ENCODE measurements around the gene KCND3.

KCND3 gene

DNA sequence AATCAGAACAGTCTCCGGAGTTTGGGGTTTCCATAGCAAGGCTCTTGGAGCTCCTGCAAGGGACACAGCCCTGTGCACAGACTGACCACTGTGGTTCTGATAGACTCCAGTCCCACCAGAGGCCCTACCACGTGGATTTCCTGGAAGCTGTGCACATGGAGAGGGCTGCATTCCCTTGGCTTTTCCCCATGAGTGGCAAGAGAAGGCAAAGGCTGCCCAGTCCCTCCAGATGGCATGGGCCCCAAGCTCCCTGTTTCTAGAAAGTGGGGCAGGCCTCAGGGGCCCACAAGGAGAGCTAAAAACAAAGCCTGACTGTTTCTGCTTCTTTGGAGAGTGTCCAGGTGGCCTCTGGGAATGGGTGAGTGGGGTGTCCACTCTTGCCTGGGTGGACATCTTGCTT, 146.3 kb downstream of the KCND3 start:
- no peak for DNase-seq (ENCODE audit: low read depth)

DNA sequence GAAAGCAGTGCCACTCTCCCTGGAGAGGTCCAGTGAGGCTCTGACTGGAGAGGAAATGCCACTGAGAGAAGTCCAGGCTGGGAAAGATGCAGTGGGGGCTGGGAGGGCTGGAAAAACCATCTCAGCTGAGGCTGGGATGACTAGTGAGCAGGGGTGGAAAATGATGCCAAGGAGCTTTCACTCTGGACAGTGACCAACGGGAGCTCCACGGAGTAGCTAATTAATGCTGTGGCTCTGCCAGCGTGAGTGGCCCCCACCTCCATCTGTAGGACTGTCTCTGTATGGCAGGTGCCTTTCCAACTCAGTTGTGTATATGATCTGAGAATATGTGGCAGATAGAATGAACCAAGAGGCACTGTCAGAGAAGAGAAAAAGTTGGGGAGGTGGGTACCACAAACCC, 147.1 kb downstream of the KCND3 start:
- DNase-seq (ENCODE audit: low read depth), result no peak

DNA sequence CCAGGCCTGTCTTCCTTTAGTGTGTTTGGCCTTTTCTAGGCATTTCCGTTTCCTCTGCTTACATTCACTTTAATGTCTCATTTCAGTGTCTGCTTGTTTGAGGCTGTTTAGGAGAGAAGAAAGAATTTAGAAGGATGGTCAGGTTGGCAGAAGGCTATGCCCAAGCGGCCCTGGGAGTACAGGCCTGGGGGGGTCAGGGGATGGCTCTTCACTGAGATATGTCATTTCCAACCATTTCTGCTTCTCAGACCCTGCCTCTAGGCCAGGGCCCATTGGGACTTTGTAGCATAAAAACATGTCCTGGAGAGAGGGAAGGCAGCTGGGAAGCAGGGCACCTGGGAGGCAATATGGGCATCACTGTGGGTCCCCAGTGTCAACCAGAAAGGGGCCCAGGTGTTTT, 147.7 kb downstream of the KCND3 start:
- DNase-seq (ENCODE audit: low read depth), result no peak

DNA sequence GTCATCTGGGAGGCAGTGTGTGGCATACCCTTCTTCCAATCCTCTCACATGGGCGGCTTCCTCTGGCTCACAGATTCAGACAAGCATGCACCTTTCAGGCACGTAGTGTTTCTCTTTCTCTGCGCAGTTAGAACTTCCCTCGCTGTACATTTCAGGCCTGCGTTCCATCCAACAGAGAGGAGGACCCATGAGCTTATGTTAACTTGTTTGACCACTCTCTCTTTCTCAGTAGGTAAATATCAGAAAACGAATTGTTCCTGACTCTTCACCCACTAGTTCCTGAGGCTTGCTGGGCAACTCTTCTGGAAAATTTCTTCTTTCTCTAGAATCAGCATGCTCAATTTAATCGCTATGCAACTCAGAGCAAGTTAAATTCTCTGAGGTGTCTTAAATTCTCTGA, 148.3 kb downstream of the KCND3 start:
- no peak for DNase-seq (ENCODE audit: low read depth)

DNA sequence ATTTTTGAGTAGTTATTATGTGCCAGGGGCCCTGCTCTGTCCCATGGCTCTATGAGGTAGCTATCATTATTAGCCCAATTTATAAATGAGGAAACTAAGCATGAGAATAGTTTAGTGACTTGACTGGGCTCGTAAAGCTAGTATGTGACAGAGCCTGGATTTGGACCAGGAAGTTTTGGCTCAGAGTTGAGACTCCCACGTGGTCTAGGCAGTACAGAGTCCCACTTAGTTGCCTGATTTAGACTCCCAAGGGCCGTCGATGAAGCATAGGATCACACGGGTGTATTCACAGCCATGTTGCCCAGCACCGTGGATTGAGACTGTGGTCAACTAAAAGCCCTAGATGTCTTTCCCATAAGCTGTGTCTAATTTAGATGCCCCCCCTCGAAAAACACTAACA, 152.1 kb downstream of the KCND3 start:
- DNase-seq (ENCODE audit: low read depth), result no peak

DNA sequence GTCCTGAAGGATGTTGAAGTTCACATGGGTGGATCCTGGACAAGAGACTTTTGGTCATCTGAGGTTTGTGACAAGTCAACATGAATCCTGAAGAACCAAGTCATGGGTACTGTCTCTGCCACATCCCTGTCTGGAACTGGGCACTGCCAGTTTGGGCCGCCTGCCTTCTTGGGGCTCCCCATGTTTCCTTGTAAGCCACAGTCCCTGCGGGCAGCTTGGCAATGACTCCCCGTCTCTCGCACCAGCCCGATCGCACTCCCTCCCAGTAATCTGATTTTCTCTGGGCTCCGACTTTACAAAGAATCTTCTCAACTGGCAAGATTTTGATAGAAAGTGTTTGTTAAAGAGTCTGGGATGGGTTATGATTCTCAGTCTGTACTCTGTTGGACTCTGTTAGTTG, 153.4 kb downstream of the KCND3 start:
- no peak for DNase-seq (ENCODE audit: low read depth)

DNA sequence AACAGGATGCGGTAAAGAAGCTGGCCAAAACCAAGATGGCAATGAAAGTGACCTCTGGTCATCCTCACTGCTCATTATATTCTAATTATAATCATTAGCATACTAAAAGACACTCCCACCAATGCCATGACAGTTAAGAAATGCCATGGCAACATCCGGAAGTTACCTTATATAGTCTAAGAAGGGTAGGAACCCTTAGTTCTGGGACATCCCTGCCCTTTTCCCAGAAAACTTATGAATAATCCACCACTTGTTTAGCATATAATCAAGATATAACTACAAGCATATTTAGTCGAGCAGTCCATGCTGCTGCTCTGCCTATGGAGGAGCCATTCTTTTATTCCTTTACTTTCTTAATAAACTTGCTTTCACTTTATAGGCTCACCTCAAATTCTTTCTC, 154.0 kb downstream of the KCND3 start:
- no peak for DNase-seq (ENCODE audit: low read depth)

DNA sequence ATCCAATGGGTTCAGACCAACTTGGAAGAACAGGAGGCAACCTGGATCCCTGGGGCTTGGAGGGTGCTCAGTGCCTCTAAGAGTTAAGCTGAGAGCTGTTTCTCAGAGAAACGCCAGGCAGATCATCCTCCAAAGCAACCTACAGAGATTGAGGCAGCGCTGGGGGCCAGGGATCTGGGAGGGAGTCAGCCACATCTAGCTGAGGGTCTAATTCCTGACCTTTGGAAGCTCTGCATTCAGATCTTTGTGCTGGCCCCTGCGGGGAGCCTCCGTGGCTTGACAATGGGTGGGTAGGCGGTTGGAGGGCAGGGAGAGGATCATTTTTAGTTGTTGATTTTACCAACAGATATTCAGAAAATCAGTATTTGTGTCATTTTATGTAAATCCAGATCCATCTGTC, 154.5 kb downstream of the KCND3 start:
- DNase-seq (ENCODE audit: low read depth), result no peak

DNA sequence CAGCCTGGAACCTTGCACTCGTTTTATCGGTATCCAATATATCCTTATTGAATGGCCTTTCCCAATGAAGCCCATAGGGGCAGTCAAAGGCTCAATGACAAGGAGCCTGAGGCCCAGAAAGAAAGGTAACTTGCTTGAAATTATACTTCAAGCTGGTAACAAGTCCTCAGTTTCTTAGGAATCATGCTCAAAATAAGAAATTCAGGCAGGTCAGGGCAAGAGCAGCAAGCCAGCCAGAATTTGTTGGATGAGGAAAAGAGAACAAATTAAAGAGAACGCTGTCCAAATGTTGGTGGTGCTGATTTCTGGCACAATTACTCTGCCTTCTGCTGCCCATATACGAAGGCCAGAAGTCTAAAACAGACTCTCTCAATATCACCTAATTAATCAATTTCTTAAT, 156.1 kb downstream of the KCND3 start:
- DNase-seq (ENCODE audit: low read depth), result no peak

DNA sequence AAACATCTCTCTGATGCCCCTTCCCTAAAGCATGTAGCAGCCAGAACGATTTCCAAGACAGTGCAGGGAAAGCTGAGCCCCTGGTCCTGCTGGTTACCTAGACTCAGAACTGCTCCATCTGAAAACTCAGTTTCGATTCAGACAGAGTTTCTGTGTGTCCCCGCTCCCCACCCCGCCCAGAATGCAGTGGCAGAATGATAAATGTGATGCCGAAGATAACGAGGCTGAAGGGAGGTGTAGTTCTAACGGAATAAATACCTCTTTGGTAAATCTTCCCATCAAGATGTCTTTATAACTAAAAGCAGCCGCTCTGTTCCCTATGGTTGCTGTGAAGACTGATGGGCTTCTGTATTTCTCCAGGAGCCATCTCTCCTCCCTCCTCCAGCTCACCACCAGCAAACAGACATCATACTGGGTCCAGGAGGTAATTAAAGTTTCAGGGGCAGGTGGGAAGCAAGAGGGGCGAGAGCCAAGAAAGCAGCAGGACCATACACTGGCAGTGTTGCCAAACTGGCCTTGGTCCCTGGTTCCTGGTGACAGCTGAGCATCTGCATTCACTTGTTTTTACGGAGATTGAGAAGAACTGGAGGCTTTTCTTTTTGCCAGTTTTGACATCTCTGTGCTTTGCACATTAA, 156.8 kb downstream of the KCND3 start:
- no peak for DNase-seq (ENCODE audit: low read depth)

DNA sequence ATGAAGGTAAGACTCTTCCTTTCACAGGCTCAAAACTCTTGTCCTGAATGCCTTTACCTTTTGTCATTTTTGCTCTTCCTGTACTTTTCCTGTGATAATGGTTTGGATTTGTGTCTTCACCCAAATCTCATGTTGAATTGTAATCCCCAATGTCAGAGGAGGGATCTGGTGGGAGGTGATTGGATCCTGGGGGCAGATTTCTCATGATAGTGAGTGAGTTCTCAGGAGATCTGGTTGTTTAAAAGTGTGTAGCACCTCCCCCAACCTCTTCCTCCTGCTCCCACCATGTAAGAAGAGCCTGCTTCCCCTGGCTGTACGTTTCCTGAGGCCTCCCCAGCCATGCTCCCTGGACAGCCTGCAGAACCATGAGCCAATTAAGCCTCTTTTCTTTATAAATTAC, 158.3 kb downstream of the KCND3 start:
- no peak for DNase-seq (ENCODE audit: low read depth)

DNA sequence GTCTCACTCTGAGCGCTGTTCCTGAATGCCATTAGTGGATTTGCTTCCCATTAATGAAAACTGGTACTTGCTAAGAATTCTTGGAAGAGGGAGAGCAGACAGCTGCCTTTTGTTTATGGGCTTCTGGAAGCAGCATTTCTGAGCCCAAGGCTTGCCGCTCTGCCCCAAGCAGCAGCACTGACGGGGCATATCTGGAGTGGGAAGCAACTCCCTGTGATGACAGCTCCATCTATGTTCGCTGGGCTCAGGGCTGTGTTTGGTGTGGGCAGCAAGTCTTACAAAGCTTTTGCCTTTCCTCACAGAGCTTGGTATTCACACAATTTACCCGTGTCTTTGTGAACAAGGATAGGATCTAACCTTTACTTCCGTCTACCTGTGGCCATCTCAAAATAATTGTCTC, 161.5 kb downstream of the KCND3 start:
- no peak for DNase-seq (ENCODE audit: low read depth)

DNA sequence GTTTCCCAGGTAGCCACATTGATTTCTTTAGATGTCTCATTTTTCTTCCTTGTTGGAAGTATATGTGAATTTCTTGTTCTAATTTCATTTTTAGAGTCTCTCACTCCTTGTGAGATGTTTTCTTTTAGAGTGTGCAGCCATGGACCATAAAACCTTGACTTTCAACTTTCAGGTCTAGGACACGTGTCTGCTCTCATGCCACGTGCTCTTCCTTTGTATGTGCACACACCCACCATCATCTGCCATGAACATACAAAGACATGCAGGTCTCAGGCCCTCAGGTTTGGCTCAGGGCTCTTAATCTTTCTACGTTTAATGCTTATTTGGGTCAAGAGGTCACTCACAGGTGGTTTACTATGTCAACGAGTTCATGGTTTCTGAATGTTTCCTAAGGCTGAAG, 163.2 kb downstream of the KCND3 start:
- DNase-seq (ENCODE audit: low read depth), result no peak

DNA sequence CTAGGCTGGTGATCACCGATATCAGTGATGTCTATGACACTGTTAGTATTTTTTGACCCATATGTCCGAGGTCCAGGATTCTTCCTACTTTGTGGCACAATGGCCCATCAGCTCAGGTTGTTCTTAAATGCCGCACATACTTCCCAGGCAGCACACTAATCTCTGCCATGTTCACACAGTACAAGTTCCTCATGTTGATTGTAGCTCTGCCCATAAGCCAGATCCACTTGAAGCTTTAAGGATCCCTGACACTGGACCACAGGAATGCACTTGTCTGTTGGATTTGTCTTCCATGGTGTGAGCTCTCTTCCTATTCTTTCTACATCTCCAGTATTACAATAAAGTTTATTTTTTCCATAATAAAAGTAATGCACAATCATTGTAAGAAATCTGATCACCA, 164.3 kb downstream of the KCND3 start:
- DNase-seq (ENCODE audit: low read depth), result no peak

DNA sequence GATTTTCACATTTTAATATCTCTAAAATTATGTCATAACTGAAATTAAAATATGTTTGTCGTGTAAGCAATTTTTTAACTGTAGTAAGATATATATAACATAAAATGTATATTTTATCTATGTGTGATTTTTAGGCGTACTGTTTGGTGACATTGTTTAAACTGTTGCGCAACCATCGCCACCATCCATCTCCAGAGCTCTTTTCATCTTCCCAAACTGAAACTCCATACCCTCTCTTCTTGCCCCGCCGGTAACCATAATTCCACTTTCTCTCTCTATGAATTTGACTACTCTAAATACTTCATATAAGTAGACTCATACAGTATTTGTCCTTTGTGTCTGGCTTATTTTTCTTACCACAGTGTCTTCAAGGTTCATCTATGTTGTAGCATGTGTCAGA, 167.3 kb downstream of the KCND3 start:
- DNase-seq (ENCODE audit: low read depth), result no peak

DNA sequence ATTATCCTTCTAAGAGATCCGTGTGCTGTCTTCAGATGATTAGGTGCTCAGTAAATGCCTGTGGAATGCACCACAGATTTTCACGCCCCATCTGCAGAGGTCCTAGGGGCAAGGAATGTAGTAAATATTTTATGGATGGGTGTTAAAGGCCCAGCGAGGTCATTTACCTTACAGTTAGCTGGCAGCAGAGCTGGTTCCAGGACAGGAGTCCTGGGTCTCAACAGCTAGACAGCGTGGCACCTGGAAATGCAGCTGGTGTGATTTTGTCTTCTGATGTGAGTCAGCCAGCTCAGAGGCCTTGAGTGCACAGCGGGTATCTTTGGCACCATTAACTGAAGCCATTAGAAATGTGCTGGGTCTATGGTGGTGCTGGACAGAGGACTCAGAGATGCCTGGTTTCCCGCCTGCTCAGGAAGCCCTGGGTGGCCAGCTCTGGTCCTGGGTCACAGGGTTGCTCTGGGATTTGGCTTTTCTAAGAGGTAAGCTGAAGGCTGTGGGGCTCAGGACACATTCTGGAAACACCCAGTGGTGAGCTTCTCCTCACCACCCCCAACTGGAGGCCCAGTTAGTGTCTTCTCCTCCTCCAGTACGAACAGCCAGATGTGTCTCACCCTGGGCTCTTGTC, 168.2 kb downstream of the KCND3 start:
- no peak for DNase-seq (ENCODE audit: low read depth)

DNA sequence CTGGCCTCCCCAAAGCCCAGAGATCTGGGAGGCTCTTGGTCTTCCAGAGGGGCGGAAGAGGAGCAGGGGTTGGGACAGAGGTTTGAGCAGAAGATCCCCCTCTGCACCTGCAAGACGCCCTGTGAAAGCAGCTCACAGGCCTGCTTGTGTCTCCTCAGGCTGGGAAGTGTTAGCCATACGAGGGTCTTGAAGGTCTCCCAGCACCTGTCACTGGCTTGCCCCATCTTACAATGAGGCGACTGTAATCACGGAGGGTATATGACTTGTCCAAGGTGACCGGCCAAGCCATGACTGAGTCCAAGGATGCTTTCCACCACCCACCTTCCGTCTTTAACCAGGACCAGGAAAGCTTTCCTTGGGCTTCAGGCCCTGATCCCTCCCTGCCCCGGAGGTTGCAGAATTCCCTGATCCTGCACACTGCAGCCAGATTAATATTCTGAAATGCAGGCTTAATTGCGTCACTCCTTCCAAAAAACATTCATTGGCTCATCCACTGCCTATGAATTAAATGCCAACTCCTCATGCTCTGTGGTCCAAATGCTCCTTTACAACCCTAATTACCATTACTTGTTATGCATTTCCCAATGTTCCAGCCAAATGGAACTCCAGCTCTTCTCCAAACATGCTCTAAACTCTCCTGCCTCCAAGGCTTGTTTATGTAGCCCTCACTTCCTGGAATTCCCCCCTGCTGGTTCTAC, 169.8 kb downstream of the KCND3 start:
- DNase-seq (ENCODE audit: low read depth), result no peak

DNA sequence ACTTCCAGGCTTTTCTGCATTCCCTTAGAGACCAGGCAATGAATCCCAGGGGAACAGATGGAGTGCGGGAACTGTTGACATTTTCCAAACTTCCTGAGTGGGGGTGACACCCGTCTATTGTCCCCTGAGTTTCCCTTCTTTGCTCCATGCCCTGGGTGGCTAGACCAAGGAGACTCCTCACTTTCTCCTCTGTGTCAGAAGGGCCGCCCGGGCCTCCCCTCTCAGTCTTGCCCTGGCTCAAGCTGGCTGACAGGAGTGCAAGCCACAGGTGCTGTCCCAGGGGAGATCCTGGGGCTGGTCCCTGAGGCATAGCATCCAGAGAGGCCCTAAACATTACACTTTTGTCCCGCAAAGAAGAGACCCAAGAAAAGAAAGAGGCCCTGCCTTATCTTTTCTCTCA, 170.9 kb downstream of the KCND3 start:
- no peak for DNase-seq (ENCODE audit: low read depth)

DNA sequence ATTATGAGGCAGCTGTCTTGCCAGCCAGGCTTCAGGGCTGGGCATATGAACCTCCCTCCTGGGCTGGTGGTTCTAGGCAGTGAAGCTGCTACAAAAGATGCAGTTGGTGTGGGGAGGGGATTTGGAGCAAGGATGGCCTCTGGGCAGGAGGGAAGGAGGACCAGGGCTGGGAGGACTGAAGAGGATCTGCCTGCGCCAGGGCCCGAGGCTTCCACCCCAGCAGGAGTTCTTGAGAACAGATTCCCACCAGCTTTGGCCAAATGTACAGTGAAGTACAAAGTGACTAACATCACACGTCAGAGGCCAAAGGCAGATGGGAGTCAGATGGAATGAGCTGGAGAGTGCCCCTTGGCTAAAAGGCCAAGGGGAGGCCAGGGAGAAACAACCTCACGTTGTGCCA, 171.4 kb downstream of the KCND3 start:
- DNase-seq (ENCODE audit: low read depth), result no peak

DNA sequence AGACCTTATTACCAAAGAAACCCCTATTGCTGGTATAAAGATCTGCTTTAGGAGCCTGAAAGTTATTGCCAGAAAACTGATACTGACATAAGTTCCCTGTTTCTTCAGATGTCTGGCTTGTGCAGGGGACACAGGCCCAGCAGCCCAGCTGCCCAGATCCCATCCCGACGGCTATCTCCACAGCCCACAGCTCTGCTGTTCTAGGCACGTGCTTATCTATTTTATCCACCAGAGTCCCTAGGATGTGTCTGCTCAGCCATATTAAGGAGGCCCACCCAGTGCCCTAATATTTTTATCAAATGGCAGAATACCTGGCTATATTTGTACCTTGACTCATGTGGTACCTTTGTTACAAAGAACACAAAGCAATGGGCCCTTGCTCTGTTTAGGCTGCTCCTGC, 174.8 kb downstream of the KCND3 start:
- DNase-seq (ENCODE audit: low read depth), result no peak

DNA sequence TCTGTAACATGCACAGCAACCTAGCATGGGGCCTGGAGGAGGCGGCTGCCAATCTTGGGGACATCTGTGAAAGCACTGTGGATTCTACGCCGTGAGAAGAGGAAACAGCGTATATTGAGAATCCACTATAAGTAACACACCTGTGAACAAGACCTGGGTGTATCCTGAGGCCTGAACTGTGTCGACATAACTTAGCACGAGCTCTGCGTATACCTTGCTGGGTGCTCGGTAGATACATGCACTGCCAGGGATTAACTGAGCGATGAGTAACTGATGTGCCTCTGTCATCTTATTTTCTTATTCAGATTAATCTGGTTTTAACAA, 175.2 kb downstream of the KCND3 start:
- DNase-seq (ENCODE audit: low read depth), result no peak

DNA sequence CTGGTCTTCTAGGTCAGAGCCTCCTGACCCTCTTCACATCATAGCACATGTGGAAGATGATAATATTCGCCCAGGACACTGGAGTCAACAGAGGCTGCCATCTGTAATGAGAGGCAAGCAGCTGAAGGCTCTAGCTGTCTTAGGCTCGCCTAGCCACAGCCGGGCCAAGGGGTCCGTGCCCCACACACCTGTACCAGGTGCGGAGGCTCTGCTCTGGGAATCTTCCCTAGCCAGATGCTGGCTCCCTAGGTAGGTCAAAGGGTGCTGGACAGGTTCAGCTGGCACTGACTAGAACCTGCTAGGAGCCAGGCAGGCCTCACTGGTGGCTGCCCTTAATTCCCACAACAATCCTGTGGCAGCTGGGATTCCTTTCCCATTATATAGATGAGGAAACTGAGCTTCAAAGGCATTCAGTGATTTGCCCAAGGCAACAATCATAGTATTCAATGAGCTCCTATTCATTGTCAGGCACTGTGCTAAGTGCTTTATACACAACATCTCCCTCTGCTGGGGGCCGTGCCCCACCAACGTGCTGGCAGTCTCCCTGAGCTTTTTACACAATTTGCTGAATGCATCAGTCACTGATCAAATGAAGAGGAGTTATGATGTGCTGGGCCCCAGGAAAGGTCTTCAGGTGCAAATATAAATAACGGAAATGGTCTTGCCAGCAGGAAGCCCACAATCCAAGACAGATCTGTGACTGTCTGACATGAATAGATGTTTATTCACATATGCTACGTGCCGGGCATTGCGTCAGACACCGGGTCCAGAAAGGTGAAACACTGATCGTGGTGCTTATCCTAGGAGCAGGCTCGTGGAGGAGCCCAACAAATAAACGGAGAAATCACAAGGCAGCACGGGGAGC, 175.8 kb downstream of the KCND3 start:
- no peak for DNase-seq (ENCODE audit: low read depth)

DNA sequence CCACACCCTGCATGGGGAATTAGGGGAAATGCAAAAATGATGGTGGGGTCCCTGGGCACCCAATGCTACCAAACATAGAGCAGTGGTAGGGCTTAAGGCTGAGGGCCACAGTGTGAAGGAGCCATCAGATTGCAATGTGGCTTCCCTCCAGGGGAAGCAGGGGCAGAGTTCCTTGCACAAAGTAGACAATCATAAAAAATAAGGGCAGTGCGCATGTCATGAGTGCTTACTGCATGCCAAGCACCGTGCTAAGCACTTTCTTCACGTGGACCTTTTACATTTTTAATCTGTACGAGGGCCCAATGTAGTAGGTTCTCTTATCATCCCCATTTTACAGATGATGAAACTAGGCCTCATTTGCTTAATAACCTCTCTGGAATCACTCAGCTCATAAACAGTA, 177.2 kb downstream of the KCND3 start:
- DNase-seq (ENCODE audit: low read depth), result no peak
